Lower leg skin (tissue), 3 donors: ENCODE results near the gene OR2F2.

Source experiments
- POLR2A ChIP-seq, 2 donors: fragments of 450-650 bp; IDR thresholded peaks; one replicate each; pipeline ENCODE4 v1.6.1; 2016 to 2017; ENCODE audit warnings: antibody characterized with exemption in 2 of 2, mild to moderate bottlenecking in 1 of 2, moderate library complexity in 1 of 2
- TF ChIP-seq, protein P1 (sequence below), 3 donors: fragments of 450-650 bp; IDR thresholded peaks; one replicate each; pipeline ENCODE4 v1.5.1; 2016; ENCODE audit warnings: antibody characterized with exemption in 3 of 3, mild to moderate bottlenecking in 3 of 3, moderate library complexity in 2 of 3

DNA sequence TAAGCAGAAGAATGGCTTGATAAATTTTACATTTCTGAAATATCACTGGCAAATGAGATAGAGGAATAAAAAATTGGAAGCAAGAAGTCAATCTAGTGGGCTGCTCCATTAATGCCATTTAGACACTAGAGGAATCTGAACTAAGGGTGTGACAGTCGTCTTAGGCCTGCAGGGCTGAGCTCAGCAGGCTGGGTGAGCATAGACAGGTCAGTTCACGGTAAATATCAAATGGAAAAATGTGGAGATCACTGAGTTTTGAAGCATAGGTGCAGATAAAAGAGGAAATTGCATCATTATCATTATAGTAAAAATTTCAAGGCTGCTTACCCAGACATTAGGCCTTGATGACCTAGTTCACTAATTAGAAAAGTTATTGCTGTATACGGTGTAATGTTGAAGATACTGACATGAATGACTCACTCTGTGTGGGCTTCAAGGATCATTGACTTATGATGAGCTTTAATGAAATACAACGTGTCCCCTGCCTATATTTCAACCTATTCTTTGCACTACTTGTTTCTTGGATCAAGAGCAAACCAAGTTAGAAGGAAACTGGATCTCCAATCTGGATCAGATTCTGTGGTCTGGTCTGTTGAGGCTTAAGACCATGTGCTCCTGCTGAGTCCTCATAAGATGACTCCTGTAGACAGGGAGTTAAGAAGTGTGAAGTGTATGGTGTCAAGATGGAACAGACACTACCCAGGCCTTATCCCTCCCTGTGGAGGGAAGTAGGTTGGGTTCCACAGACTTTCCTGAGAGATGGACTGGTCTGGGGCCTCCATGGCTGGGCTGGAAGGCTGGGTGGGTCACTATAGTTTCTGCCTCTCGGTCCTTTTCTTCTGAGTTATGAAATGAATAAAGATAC, 3.6 kb downstream of the OR2F2 start:
- TF ChIP-seq, protein P1, sequence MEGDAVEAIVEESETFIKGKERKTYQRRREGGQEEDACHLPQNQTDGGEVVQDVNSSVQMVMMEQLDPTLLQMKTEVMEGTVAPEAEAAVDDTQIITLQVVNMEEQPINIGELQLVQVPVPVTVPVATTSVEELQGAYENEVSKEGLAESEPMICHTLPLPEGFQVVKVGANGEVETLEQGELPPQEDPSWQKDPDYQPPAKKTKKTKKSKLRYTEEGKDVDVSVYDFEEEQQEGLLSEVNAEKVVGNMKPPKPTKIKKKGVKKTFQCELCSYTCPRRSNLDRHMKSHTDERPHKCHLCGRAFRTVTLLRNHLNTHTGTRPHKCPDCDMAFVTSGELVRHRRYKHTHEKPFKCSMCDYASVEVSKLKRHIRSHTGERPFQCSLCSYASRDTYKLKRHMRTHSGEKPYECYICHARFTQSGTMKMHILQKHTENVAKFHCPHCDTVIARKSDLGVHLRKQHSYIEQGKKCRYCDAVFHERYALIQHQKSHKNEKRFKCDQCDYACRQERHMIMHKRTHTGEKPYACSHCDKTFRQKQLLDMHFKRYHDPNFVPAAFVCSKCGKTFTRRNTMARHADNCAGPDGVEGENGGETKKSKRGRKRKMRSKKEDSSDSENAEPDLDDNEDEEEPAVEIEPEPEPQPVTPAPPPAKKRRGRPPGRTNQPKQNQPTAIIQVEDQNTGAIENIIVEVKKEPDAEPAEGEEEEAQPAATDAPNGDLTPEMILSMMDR (IDR thresholded peaks at IDR 0.05): no peak
- no peak for TF ChIP-seq POLR2A (IDR thresholded peaks at IDR 0.05)
